Mucosa of descending colon (tissue), 3 donors: ENCODE data around the gene PHC3. TPM values are rescaled to one million over a fixed set of nuclear protein-coding genes. Genes with fewer than 3 reads are reported as not detected.

Experiments used
- ATAC-seq: fragments of 200-7000 bp; cut with Tn5 transposase; one replicate; pipeline ENCODE4 v1.9.1; 2020; ENCODE audit warnings: mild to moderate bottlenecking, moderate library complexity
- DNase-seq, 3 donors: peaks; one replicate each; pipeline ENCODE4 v3.0.0-alpha.2; 2020
- H3K36me3 ChIP-seq: fragments of 200-600 bp; one replicate; pipeline ENCODE4 v1.8.0; 2021; ENCODE audit warnings: low read depth, mild to moderate bottlenecking
- H3K4me1 ChIP-seq: fragments of 200-600 bp; one replicate; pipeline ENCODE4 v1.8.0; 2021; ENCODE audit warnings: low read depth, mild to moderate bottlenecking
- H3K4me3 ChIP-seq: fragments of 200-600 bp; one replicate; pipeline ENCODE4 v1.8.0; 2021; ENCODE audit warnings: mild to moderate bottlenecking
- H3K9me3 ChIP-seq: fragments of 200-600 bp; one replicate; pipeline ENCODE4 v1.8.0; 2021; ENCODE audit warnings: mild to moderate bottlenecking
- CTCF ChIP-seq: fragments of 200-600 bp; IDR thresholded peaks from one replicate; pipeline ENCODE4 v1.8.0; 2022; ENCODE audit warnings: antibody characterized with exemption, mild to moderate bottlenecking
- intact Hi-C, 2 donors: fragments of 100-400 bp; cut with DNase I in 1 of 2; cut with micrococcal nuclease in 1 of 2; formaldehyde crosslinking; loops; one replicate each; pipeline versions ENCODE4 v1.11.0 to v1.11.1; 2022; cut with DNase I, micrococcal nuclease
- total RNA-seq, 3 donors: library from RNA; stranded (reverse); fragmentation: NEBNext Ultra II Directional in 2 of 3; extraction: Animal tissue kit (Norgen Biotek cat#: 25700) in 2 of 3; gene quantifications; one replicate each; pipeline versions ENCODE4 v1.2.1 to v1.2.4, GENCODE V29; 2021 to 2023
- donor health status: DM: no; HTN: no; CAD: no; lungs with moderate emphysema.
- donor health status: DM: no; HTN: no; CAD: no.
- donor health status: DM: no; HTN: yes; CAD: no.

PHC3 gene
- total RNA-seq, 3 donors from 2014 or later, result 54.2 to 96.7 (median 58.0) TPM

- H3K4me1 ChIP-seq, result peaks cover 56% of the 10 kb centered on the region
- no peaks in the 10 kb centered on the region for H3K9me3 ChIP-seq
- no peak overlapping the region for H3K4me3 ChIP-seq
- DNase-seq (peak in 1 of 3 donors; percentile 40), ATAC-seq (peak; percentile 13)
- H3K36me3 ChIP-seq, result peaks cover 3% of the 10 kb centered on the region
- TF ChIP-seq CTCF, result no peak
- intact Hi-C loops, result no loop called here
These were observed 134.5 kb downstream of the PHC3 start for GRCh38 chr3:170047133-170047404.

- DNase-seq (peak in 2 of 3 donors; percentile 53 to 57), ATAC-seq (peak; percentile 75)
- no peak for TF ChIP-seq CTCF
- peaks cover 3% of the 10 kb centered on the region for H3K36me3 ChIP-seq
- H3K4me3 ChIP-seq, result no peak overlapping the region
- H3K9me3 ChIP-seq, result no peaks in the 10 kb centered on the region
- peaks cover 56% of the 10 kb centered on the region for H3K4me1 ChIP-seq
- intact Hi-C loops, result no loop called here
These were observed 135.0 kb downstream of the PHC3 start for GRCh38 chr3:170046269-170047132.

- TF ChIP-seq CTCF, result no peak
- Histone ChIP-seq H3K4me3 (no peak overlapping the region), H3K9me3 (no peaks in the 10 kb centered on the region), H3K36me3 (peaks cover 3% of the 10 kb centered on the region), H3K4me1 (peaks cover 55% of the 10 kb centered on the region)
- peak in 1 of 3 donors; percentile 55 for DNase-seq
- intact Hi-C loops, result no loop called here
- ATAC-seq, result peak; percentile 32
These were observed 136.7 kb downstream of the PHC3 start for GRCh38 chr3:170044795-170045244.

- H3K36me3 ChIP-seq, result peaks cover 3% of the 10 kb centered on the region
- ATAC-seq, result no peak
- intact Hi-C loops, result no loop called here
- no peak for TF ChIP-seq CTCF
- DNase-seq, result no peak
- H3K4me1 ChIP-seq, result peaks cover 49% of the 10 kb centered on the region
- no peak overlapping the region for H3K4me3 ChIP-seq
- H3K9me3 ChIP-seq, result no peaks in the 10 kb centered on the region
These were observed 137.3 kb downstream of the PHC3 start for GRCh38 chr3:170044271-170044670.

- H3K9me3 ChIP-seq, result no peaks in the 10 kb centered on the region
- peaks cover 3% of the 10 kb centered on the region for H3K36me3 ChIP-seq
- DNase-seq, result no peak
- ATAC-seq, result no peak
- TF ChIP-seq CTCF, result no peak
- intact Hi-C loops, result no loop called here
- H3K4me1 ChIP-seq, result peaks cover 43% of the 10 kb centered on the region
- no peak overlapping the region for H3K4me3 ChIP-seq
These were observed 138.0 kb downstream of the PHC3 start for GRCh38 chr3:170043506-170043905.
